Ramos (cell line): Measurements from ENCODE around the gene RIPK4.

ENCODE experiments used
- in situ Hi-C: fragments of 300-500 bp; cut with MboI; formaldehyde crosslinking; loops from one replicate; pipeline ENCODE4 v1.14.3; 2022; ENCODE audit warnings: low sequenced_read_pairs; ENCODE audit not compliant: unreplicated experiment

RIPK4 gene

DNA sequence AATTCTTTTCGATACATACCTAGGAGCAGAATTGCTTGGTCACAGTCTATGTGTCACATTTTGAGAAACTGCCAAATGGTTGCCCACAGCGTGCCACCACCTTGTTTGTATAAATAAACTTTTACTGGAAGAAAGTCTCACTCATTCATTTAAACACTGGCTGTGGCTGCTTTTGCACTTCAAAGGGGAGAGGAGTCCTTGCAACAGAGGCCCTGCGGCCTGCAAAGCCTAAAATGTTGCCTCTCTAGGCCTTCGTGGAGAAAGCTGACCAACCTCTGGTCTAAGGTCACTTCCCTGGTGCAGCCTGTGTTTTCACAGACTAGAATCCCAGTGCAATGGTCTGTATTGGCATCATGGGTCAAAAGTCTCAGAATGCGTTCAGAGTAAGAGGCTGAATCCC, 8.3 kb downstream of the RIPK4 start:
- in situ Hi-C loops = no loop called here

DNA sequence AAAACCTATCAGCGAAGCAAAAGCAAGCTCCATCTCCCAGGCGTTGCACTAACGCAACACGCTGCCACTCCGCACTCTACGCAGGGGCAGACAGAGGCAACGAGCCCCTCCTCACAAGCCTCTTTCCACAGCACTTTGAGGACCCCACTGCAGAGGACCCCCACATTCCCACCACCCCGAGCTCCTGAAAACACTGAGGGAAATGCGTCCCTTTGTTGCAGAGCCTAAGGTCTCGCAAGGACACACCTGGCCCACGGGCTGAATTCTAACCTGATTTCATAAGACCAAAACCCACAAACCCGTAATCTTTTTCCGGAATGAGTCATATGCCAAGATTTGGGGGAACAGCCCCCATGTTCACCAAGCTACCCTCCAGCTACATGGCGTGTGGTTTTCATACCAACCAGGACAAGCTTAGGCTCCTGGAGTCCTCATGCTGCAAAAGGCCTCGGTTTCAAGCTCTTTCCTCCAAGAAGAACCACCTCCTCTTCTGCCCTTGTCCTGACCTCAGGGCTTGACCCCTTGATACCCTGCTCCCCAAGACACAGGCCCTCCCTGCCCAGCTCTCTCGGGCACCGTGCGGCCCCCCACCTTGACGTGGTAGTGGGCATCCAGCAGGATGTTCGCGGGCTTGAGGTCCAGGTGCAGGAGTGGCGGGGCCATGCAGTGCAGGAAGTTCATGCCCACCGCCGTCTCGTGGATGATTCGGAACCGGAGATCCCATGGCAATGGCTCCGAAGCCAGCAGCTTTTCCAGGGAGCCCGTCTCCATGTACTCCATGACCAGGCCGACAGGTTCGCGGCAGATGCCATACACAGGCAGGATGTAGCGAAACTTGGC, 10.7 kb downstream of the RIPK4 start:
- in situ Hi-C loops = no loop called here

DNA sequence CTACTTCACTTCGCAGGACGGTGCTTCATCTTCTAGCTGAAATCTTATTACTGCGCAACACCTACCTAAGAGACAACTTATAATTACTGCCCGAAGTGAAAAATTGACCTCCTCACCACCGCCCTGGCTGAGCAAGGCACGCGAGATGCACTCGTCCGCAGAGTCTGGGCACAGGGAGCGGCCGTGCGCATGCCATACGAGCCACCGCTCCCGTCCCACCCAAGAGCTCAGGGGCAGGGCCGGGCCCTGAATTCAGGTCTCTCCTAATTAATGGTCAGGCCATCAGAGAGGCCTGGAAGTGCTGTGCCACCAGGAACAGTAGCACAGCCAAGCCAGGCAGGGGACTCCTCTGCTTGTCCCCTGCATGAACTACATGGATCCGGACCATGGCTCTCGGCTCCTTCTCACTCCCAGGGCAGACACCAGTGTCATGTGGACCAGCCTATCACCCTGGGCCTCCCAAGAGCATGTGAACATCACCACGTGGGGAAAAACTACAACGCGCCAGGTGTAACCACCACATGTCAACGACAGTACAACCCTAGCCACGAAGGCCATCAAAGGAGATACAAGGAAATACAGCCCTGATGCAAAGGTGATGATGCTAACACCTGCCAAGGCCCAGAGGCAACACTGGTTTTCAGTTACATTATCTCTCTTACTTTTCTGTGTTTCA, 11.5 kb downstream of the RIPK4 start:
- in situ Hi-C loops = no loop called here

DNA sequence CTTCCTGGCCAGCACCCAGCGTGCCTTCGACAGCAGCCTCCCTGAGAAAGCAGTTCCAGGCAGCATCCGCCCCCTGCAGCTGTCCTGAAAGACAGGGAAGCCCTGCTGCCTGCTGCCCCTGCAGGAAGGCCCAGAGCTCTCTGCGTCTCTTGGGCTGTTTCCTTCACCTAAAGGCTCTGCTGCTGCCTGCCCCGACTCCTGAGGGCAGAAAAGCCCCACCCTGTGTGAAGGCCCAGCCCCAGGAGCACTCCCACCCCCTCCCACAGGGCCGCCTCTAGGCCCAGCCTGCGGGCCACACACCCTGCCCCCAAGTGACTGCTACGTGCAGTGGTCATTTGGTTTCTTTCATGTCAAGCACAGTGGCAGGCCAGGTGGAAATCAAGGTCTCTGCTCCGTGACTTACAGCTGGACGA, 12.4 kb downstream of the RIPK4 start:
- in situ Hi-C loops = no loop called here

DNA sequence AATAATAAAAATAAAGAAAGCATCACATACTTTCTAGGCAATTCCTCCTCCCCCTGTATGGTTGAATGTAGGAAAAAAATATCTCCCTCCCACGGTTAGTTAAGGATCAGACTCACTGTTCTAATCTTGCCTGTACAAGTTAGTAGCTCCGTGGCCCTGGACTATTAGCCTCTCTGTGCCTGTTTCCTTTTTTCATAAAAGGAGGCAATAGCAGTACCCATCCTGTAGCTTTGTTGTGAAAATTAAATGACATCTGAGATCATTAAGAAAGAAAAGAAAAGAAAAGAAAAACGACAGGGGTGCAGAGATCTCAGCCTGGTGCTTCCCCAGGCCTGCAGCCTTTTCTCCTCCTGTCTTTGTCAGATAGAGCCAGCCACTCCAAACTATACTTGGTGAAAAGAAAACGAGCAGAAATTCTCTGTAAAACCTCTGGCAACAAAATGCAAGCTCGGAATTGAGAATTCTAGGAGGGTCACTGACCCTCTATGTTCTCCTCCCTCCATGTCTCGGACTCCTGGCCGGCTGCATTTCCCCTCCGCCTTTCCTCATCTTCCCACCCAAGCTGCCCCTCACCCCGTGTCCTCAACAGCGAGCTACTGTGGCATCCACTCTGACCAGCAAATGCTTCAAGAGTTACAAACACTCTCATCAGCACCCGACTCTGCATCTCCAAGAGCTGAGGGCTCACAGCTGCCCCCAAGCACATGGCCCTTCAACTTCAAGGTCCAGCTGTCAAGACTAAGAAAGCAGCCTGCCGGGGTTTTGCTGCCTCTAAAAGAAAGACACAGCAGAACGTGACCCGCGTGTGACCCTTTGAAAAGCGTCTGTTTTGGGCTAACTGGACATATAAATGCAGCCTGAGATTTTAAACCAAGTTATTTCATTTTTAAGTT, 13.6 kb downstream of the RIPK4 start:
- in situ Hi-C loops = no loop called here

DNA sequence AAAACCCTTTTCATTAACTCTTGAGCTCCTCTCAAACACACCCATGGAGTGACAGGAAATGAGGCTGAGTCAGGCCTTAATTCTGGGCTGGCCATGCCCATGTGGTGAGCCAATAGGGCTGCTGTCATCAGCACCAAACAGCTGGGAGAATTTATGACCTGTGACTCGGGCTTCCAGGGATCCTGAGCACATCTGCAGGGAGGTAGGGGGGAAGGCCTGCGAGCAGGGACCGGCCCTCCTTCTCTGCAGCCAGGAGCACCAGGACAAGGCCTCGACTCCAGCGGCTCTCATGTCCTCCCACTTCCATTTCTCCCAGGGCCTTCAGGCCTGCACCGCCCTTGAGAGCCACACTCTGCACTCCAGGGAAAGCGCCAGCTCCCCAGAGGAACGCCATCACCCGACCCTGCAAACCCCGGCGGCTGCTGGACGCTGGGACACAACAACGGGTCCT, 14.6 kb downstream of the RIPK4 start:
- in situ Hi-C loops = no loop called here

DNA sequence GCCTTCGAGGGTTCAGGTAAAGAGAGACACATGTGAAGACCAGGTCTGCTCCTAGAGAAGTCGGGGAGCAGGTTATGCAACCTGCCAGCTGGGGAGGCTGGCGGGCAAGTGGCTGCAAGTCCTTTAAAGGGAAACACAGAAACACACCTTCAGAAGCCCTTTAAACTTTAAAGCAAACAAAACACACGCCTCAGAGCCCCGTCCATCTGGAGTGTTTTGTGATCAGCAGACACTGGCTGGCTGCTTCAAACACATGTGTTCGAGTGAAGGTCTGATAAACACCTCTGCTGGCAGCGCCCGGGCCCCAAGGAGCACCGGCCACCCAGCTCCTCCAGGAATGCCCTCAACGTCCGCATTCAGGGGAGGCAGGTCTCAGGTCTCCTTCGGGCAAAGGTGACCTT, 15.2 kb downstream of the RIPK4 start:
- in situ Hi-C loops = no loop called here

DNA sequence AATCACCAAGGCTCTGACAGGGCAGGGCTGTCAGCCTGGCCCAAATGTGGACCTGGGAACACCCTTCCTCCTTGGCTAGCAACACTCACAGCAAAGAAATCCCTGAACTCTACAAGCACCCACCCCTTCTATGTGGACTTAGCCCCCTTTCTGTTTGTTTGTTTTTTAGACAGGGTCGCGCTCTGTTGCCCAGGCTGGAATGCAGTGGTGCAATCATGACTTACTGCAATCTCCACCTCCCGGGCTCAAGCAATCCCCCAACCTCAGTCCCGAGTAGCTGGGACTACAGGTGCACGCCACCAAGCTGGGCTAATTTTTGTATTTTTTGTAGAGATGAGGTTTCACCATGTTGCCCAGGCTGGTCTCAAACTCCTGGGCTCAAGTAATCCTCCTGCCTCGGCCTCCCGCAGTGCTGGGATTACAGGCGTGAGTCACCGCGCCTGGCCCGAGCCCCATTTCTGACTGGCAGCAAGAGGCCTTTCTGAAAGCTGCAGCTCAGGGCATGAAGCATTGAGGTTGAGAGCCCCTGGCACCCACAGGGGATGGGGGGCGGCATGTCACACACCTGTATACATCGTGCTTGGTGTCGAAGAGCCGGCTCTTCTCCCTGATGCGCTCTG, 16.2 kb downstream of the RIPK4 start:
- in situ Hi-C loops = no loop called here

DNA sequence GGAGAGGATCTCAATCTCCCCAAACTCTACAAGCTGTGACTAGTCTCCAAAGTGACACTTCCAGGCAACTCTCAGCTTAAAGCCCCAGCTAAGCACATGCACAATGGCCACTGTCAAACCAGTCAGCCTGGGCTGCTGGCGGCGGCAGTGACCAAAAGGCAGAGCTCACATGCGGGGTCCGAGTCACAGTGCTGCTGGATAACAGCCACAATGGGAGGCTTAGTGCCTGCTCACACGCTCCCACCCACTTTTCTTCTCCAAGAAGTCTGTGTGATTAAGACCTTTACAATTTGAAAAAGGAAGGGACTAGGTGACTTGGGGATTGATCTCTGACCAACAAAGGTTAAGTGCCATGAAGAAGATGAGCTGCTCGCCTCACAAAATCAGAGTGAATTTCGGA, 16.8 kb downstream of the RIPK4 start:
- in situ Hi-C loops = no loop called here

DNA sequence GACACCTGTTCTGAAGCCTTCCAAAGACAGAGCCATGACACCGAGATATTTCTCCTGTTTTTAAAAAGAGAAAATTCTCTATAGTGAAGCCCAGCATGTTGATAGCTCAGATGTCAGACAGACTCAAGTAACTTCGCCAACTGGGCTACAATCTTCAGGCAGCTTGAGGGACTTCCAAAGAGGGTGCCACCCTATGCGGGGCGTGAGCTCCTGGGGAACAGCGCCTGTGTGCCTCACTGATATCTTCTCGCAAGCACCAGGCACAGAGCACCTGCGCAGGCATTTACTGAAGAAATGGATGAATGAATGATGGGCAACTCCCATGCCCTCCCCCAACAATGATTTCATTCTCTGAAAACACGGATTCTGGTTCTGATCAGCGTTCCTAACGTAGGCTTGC, 17.6 kb downstream of the RIPK4 start:
- in situ Hi-C loops = no loop called here

DNA sequence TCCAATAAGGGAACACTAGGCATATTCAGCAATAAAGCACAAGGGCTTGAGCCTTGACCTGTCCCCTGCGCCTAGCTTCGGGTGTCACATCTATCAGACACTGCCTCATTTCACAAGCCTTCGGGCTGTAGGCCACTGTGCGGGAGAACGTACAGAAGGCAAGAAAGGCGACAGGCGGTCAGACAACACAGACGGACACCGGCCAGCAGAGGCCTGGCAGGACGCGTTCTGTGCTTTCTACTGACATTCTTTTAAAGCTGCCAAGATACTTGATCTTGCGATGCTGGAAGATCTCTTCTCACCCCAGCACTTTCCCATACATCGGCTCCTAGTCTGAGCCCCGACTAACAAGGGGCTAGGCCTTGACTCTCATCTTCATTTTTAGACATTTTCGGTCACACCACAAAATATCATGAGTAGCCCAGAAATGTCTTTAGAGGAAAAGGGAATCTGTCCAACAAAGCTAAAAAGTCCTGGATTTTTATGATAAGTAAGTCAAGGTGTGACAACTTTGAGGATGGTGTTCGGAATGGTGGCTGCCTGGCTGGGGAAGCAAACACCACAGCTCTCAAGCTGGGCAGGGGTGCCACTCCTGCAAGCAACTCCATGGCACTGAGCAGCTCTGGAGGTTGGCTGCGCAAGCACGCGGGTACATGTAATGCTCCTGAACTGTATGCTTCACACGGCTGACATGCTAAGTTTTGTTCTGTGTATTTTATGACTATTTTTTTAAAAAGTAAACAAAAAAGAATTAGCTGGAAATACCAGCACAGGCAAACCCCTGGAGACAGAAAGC, 18.7 kb downstream of the RIPK4 start:
- in situ Hi-C loops = no loop called here

DNA sequence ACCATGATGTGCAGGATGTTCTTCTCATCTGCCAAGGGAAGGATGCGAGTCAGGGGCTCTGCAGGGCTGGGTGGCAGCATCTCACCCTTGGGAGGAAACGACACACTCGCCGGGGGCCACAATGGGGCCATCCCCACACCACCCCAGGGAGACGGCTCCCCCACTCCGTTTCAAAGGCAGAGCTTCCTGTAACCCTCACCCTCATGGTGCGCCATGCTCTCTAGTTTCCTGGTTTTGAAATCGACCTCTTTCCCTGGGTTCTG, 20.2 kb downstream of the RIPK4 start:
- in situ Hi-C loops = no loop called here

DNA sequence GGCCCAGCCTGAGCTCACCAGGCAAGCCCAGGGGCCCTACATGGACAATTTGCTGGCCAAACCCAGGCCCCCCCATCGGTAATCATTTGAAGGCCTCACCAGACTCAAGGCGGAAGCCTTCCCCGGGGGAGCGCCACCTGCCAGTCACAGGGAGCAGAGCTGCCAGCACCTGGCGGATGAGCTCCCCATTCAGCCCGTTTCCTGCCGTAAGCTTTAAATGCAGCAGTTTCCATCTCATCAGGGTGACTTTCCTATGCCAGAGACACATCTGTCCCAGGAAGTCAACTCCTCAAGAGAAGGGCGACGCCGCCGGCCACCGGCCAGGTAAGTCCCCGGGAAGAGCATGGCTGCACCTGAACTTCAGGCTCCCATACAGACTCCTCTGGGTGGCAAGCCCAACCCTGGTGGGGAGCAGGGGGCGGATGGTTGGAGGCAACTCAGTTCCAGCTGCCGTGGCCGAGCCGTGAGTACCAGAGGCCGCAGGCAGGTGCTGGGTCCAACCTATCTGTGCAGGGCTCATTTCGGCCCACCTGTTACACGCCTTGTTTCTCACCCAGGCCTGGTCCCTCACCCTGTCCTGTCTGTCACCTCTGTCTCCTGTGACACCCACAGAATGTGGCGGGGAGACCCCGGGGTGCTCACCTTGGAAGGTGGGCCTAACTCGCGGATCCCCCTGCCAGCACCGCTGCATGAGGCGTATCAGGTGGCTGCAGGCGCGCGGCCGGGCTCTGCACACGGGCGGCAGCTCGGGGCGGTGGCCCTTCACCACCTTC, 20.7 kb downstream of the RIPK4 start:
- in situ Hi-C loops = no loop called here

DNA sequence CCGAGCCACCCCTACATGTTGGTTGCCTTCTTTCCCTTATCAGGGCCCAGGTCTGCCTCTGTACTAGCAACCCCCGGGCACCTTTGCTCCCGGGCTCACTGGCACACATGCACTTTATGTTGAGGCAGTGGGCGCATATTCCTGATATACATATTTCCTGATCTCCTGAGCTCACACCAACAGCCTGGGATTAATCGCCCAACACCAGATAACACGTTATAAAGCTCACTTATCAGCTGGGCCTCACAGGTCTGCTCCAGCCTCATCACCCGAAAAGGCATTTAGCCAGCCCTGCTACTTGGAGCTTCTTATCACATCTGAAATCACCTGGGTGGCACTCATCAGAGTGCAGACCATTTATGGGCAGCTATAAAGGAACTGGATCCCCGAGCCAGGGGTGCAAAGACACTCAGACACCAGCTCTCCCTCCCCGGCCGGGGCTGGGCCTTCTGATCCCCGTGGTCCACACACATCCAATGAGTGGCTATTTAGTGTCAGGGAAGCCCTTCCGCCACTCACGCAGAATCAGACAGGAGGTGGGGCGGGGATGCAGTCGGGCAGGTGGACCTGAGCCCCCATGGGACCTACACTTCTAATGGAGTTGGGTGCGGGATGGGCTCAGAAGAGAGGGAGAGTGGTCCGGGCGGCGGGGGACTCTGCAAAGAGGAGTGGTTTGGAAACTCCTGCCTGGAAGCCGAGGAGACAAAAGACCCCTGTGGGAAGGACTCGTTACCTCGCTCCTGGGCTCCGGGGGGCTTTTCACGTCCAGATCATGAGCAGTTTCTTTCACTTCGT, 21.6 kb downstream of the RIPK4 start:
- in situ Hi-C loops = no loop called here

DNA sequence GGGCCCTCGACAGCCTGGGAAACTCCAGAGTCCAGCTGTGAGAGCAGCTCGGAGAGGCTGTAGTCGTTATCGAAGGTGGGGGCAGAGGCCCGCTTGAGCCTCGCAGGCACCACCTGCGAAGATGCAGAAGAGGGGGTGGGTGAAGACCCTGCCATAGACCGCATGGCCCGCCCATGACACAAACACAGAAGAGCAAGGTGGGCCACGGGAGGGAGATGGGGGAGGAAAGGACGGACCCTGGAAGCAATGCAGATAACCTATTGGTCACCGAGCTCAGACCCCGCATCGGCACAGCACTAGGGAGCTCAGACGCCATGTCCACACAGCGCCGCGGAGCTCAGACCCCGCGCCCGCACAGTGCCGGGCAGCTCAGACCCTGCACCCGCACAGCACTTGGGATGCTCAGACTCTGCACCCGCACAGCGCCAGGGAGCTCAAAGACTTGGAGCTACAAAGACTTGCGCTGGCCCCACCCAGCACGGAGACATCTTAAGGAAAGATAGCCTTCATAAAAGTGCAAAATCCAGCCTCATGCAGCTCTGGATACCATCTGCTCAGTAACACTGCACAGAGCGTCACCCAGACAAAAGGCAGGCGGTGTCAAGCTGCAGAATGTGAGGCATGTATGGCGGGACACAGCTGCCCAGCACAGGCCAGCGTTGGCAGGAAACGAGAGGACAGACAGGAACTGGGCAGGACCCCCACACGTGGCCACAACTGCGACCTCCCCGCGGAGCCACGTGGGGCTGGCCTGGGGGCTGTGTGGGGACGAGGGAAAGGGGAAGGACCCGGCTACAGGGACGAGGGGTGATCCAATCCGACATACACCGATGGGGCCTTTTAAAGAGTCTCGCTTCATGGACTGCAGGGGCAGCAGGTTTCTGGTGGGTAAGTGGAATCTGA, 22.6 kb downstream of the RIPK4 start:
- in situ Hi-C loops = no loop called here

DNA sequence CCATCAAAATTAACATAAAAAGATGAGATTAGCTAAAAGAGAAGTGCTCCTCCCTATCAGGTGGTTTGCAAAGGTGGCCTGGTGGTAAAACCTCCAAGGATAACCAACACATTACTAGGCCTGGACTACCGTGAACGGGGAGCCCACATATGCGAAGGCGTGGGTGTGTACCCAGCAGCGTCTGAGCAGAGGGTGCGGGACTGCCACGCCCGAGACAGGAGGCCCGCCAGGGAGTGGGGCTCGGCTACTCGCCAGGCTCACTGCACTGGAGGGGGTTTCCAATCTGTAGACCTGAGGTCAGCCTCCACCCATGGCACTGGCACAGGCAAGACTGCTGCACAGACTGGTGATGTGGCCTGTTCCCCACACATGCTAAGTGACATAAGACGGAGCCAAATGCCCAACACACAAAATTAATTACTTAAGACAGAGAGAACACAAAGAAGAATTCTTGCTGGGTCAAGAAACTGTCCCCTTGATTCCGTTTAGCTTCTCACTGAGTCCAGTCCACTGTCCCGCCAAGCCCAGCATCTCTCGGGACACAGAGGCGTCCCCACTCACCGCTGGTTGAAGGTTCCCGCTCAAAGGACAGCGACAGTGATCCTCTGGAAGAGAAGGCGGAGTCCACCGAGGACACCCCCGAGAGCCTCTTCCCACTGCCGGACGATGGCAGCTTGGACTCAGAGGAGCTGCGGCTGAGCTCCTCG, 23.4 kb downstream of the RIPK4 start:
- in situ Hi-C loops = no loop called here
